Cardiac fibroblast (primary cell): ENCODE results near the gene CFAP100.

Experiments used
- DNase-seq, 2 donors: peaks; one replicate each; pipeline versions ENCODE4 v3.0.0 to v3.0.0-alpha.2; 2010; ENCODE audit warnings: low read depth in 2 of 2
- H3K4me3 ChIP-seq, 2 donors: replicated peaks in 1 of 2; 1 replicate in 1 of 2; 2 replicates in 1 of 2; pipeline ENCODE4 v1.5.1; 2011; ENCODE audit warnings: low read depth in 2 of 2, low read length in 2 of 2, mild to moderate bottlenecking in 2 of 2, moderate library complexity in 1 of 2
- TF ChIP-seq, protein P1 (sequence below): IDR thresholded peaks from one replicate; pipeline ENCODE4 v1.5.1; 2011; ENCODE audit warnings: low read depth, mild to moderate bottlenecking, low read length, inconsistent platforms

The CFAP100 gene

GRCh38 chr3:126459111-126459762, 64.5 kb downstream of the CFAP100 start:
- TF ChIP-seq, protein P1, sequence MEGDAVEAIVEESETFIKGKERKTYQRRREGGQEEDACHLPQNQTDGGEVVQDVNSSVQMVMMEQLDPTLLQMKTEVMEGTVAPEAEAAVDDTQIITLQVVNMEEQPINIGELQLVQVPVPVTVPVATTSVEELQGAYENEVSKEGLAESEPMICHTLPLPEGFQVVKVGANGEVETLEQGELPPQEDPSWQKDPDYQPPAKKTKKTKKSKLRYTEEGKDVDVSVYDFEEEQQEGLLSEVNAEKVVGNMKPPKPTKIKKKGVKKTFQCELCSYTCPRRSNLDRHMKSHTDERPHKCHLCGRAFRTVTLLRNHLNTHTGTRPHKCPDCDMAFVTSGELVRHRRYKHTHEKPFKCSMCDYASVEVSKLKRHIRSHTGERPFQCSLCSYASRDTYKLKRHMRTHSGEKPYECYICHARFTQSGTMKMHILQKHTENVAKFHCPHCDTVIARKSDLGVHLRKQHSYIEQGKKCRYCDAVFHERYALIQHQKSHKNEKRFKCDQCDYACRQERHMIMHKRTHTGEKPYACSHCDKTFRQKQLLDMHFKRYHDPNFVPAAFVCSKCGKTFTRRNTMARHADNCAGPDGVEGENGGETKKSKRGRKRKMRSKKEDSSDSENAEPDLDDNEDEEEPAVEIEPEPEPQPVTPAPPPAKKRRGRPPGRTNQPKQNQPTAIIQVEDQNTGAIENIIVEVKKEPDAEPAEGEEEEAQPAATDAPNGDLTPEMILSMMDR: no peak
- H3K4me3 ChIP-seq: no peak overlapping the region
- no peak for DNase-seq

DNA sequence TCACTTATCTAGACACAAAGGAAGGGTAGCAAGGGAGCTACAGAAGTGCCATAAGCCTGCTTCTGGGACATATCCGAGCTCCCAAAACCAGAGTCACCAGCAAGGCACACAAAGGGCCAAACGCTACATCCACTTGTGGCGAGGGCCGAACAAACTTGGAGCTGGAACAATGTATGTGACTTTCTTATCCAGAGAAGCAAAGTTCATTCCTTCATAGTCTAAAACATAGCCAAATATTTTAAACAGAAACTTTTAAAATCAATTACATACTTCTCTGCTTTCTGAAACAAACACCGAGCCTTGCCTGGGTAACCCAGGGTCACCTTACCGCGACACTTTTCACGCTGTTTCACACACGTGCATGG, 65.0 kb downstream of the CFAP100 start:
- DNase-seq: no peak
- TF ChIP-seq, protein P1: no peak
- no peak overlapping the region for H3K4me3 ChIP-seq

GRCh38 chr3:126460381-126460780, 65.7 kb downstream of the CFAP100 start:
- DNase-seq: no peak
- TF ChIP-seq, protein P1: no peak

DNA sequence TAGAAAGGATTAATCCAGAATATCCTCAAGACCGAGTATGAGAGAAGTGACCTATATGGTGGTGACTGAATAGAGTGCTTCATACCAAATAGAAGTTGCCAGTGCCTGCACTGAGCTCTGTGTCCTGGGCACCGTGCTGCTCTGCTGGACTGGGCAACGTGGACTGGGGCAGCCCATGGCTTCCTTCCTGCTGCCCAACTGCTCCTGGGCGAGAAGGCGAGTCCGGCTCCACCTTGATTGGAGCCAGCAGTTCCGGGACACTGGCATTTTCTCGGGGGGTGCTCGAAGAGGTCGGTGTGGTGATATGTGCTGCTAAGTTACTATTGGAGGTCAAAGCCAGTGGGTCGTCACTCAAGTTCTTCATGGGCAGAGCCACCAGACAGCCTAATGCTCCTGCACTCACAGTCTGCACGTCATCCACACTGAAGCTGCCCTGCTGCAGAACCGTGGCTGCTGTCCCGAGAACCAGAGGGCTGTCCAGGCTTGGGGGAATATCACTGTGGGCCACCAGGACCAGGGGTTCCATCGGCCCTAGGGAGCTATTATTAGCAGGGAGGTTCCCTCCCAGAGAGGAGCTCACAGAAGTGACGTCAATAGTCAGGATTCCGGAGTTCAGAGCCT, 66.9 kb downstream of the CFAP100 start:
- no peak for DNase-seq
- H3K4me3 ChIP-seq: no peak overlapping the region
- TF ChIP-seq, protein P1: no peak

More at GRCh38 chr3:126460381-126460780, 65.7 kb downstream of the CFAP100 start:
- H3K4me3 ChIP-seq: no peak overlapping the region

DNA sequence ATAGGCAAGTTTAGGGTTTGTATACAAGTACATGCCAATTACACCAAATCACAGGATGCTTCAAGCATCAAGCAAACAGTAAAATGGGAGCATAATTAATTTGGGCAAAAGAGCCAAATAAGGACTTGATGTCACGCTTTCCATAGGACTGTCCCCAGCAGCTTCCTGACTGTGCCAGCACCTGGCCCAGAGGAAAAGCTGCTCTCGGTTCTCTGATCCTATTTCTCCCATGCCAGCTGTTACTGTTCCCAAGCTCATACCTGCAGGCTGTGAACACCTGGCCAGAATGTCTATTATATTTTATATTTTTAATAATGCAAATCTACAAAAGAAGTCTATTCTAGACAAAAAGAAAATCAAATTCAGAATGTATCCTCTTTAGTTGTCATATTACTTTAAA, 68.8 kb downstream of the CFAP100 start:
- DNase-seq: no peak
- TF ChIP-seq, protein P1: no peak
- H3K4me3 ChIP-seq: no peak overlapping the region

GRCh38 chr3:126464093-126464492, 69.4 kb downstream of the CFAP100 start:
- DNase-seq: no peak
- H3K4me3 ChIP-seq: no peak overlapping the region
- TF ChIP-seq, protein P1: no peak
